DOHH2 (cell line): ENCODE results near the gene DCX.

ENCODE experiments used
- H3F3A ChIP-seq: fragments of 200-600 bp; sonication (generic), shearing (Covaris generic); 2 replicates; pipeline ENCODE4 v1.6.0; 2016; ENCODE audit warnings: antibody characterized with exemption, mild to moderate bottlenecking; ENCODE audit not compliant: control insufficient read depth, insufficient read depth
- H3K27ac ChIP-seq: fragments of 200-600 bp; sonication (generic); 2 replicates; pipeline ENCODE4 v1.5.1; 2014; ENCODE audit warnings: low read depth, mild to moderate bottlenecking, low read length, moderate library complexity
- H3K27me3 ChIP-seq: fragments of 200-600 bp; sonication (generic); 2 replicates; pipeline ENCODE4 v1.6.1; 2014; ENCODE audit warnings: mild to moderate bottlenecking, low read length, mixed read lengths; ENCODE audit not compliant: control insufficient read depth
- H3K36me3 ChIP-seq: fragments of 200-600 bp; sonication (generic); 2 replicates; pipeline ENCODE4 v1.6.1; 2014; ENCODE audit warnings: mild to moderate bottlenecking, low read length, moderate library complexity, mixed read lengths; ENCODE audit not compliant: control insufficient read depth
- H3K4me1 ChIP-seq: fragments of 200-600 bp; sonication (generic); 2 replicates; pipeline ENCODE4 v1.6.1; 2014; ENCODE audit warnings: mild to moderate bottlenecking, low read length, mixed read lengths; ENCODE audit not compliant: control insufficient read depth
- H3K4me2 ChIP-seq: fragments of 200-600 bp; sonication (generic); 2 replicates; pipeline ENCODE4 v1.6.0; 2014; ENCODE audit warnings: mild to moderate bottlenecking, low read length, moderate library complexity
- H3K4me3 ChIP-seq: fragments of 200-600 bp; sonication (generic); 2 replicates; pipeline ENCODE4 v1.5.1; 2014; ENCODE audit warnings: mild to moderate bottlenecking, low read length, mixed read lengths
- H3K79me2 ChIP-seq: fragments of 200-600 bp; sonication (generic); 2 replicates; pipeline ENCODE4 v1.6.1; 2014; ENCODE audit warnings: mild to moderate bottlenecking, low read length, mixed read lengths; ENCODE audit not compliant: control insufficient read depth
- H3K9me2 ChIP-seq: fragments of 200-600 bp; sonication (generic); replicated peaks from 2 replicates; pipeline ENCODE4 v1.6.1; 2014; ENCODE audit warnings: mild to moderate bottlenecking, low read length, mixed read lengths; ENCODE audit not compliant: control insufficient read depth
- H3K9me3 ChIP-seq: fragments of 200-600 bp; sonication (generic); 2 replicates; pipeline ENCODE4 v1.6.1; 2014; ENCODE audit warnings: antibody characterized with exemption, low read length, mixed read lengths; ENCODE audit not compliant: control insufficient read depth, insufficient read depth
- H4K20me1 ChIP-seq: fragments of 200-600 bp; sonication (generic); 2 replicates; pipeline ENCODE4 v1.6.0; 2014; ENCODE audit warnings: low read depth, mild to moderate bottlenecking, antibody characterized with exemption, low read length, moderate library complexity; ENCODE audit not compliant: control insufficient read depth, insufficient read depth
- EZH2phosphoT487 ChIP-seq: fragments of 200-600 bp; sonication (generic); IDR thresholded peaks from 2 replicates; pipeline ENCODE4 v1.6.1; 2017; ENCODE audit warnings: borderline replicate concordance, mild to moderate bottlenecking, antibody characterized with exemption, low read length, moderate library complexity, mixed read lengths
- TF ChIP-seq, protein P1 (sequence below): fragments of 200-600 bp; sonication (generic); IDR thresholded peaks from one replicate; pipeline ENCODE4 v1.5.1; 2014; ENCODE audit warnings: antibody characterized with exemption, mild to moderate bottlenecking, low read depth, low read length; ENCODE audit not compliant: poor library complexity, severe bottlenecking

The DCX gene

DNA sequence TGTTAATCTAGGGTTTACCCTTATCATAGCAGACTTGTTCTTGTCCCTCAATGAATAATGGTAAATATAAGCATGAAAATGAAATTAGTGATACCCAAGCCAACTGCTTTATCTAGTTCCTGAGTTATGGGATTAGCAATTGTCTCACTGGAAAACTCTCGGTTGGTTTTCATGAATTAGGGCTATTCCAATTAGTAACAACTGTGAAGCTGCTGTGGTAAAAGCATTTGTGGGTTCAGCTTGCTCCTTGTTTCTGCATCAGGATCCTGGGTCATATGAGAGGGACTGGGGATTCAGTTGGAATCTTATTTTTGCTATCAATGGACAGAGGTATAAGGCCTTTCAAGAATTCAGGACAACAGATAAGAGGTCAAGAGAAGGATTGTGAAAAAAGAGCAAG, 50.2 kb downstream of the DCX start:
- Histone ChIP-seq H4K20me1 (no peaks in the 10 kb centered on the region), H3K27ac (no peak overlapping the region), H3K4me3 (no peak overlapping the region), H3K79me2 (no peaks in the 10 kb centered on the region), H3K4me1 (no peaks in the 10 kb centered on the region), H3K36me3 (no peaks in the 10 kb centered on the region), H3K9me3 (no peaks in the 10 kb centered on the region), H3K27me3 (no peaks in the 10 kb centered on the region), H3K9me2 (no peaks in the 10 kb centered on the region), H3K4me2 (no peak overlapping the region), H3F3A (no peaks in the 10 kb centered on the region)
- TF ChIP-seq EZH2phosphoT487, result no peak
- TF ChIP-seq, protein P1, sequence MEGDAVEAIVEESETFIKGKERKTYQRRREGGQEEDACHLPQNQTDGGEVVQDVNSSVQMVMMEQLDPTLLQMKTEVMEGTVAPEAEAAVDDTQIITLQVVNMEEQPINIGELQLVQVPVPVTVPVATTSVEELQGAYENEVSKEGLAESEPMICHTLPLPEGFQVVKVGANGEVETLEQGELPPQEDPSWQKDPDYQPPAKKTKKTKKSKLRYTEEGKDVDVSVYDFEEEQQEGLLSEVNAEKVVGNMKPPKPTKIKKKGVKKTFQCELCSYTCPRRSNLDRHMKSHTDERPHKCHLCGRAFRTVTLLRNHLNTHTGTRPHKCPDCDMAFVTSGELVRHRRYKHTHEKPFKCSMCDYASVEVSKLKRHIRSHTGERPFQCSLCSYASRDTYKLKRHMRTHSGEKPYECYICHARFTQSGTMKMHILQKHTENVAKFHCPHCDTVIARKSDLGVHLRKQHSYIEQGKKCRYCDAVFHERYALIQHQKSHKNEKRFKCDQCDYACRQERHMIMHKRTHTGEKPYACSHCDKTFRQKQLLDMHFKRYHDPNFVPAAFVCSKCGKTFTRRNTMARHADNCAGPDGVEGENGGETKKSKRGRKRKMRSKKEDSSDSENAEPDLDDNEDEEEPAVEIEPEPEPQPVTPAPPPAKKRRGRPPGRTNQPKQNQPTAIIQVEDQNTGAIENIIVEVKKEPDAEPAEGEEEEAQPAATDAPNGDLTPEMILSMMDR, result no peak

DNA sequence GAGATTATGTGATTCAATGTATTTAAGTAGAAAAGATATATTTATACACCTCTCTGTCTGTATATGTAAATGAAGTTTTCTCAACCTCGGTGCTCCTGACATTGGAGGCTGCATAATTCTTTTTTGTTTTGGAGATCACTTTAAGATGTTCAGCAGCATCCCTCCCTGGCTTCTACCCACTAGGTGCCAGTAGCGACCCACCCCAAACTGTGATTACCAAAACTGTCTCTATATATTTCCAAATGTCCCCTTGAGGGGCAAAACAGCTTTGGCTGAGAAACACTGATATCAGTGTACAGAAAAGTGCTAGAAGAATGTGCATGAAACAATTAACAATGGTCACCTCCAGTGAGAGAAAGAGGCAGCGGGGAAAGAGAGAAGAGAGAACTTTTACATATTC, 51.2 kb downstream of the DCX start:
- H3K4me3 ChIP-seq, result no peak overlapping the region
- no peaks in the 10 kb centered on the region for H4K20me1 ChIP-seq
- no peak overlapping the region for H3K27ac ChIP-seq
- no peaks in the 10 kb centered on the region for H3F3A ChIP-seq
- H3K4me2 ChIP-seq, result no peak overlapping the region
- TF ChIP-seq EZH2phosphoT487, result no peak
- TF ChIP-seq, protein P1, result no peak
- no peaks in the 10 kb centered on the region for H3K9me3 ChIP-seq
- no peaks in the 10 kb centered on the region for H3K36me3 ChIP-seq
- no peaks in the 10 kb centered on the region for H3K4me1 ChIP-seq
- no peaks in the 10 kb centered on the region for H3K79me2 ChIP-seq
- H3K9me2 ChIP-seq, result no peaks in the 10 kb centered on the region
- no peaks in the 10 kb centered on the region for H3K27me3 ChIP-seq

DNA sequence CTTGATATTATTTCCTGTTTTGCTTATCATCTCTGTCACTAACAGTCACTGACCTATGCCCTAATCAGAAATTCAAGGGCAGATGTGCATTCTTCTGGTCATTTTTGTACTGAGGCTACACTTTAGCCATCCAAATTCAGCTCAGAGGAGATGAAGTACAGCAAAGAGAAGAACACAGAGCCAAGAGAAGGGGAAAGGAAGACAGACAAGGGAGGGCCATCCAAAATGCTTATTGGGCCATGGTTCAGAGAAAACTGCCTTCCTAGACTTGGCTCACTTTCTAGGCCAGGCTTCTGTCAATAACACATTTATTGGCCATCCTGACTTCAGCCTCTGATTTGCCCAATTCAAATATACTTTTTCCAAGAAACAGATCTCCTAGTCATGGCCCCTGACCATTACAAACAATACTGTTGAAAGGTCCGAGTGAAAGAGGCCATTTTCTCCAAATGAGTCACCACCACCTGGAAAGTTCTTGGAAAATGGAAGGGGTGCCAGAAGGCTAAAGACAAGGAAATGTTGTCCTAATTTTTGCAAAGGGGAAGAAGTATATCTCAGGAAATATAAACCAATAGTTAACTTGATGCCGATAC, 56.4 kb downstream of the DCX start:
- Histone ChIP-seq H3K79me2 (no peaks in the 10 kb centered on the region), H3K27me3 (no peaks in the 10 kb centered on the region), H3F3A (no peaks in the 10 kb centered on the region), H3K9me2 (no peaks in the 10 kb centered on the region), H4K20me1 (no peaks in the 10 kb centered on the region), H3K4me1 (no peaks in the 10 kb centered on the region), H3K4me2 (no peak overlapping the region), H3K9me3 (no peaks in the 10 kb centered on the region), H3K27ac (no peak overlapping the region), H3K4me3 (no peak overlapping the region), H3K36me3 (no peaks in the 10 kb centered on the region)
- TF ChIP-seq, protein P1, result no peak
- TF ChIP-seq EZH2phosphoT487, result no peak
